Raji (cell line): ENCODE results near the gene IFITM2.
A peak's percentile ranks its signal among the peaks of the same experiment; 100 is the strongest.

Experiments used
- POLR2A ChIP-seq: IDR thresholded peaks from 2 replicates; pipeline ENCODE4 v1.6.1; 2011; ENCODE audit warnings: low read depth, low read length, control low read depth; ENCODE audit not compliant: insufficient read depth

The IFITM2 gene

GRCh38 chr11:288478-289397, 18.9 kb upstream of the IFITM2 start, which contains the start of gene PGGHG:
TSS of gene PGGHG (plus strand) at chr11:289126. CDS start at chr11:289817, 691 bp downstream.
- TF ChIP-seq POLR2A = peak; percentile 60

- no peak; the same call in 1 of the 2 replicates for TF ChIP-seq POLR2A
Observed at GRCh38 chr11:289398-289711, 18.3 kb upstream of the IFITM2 start.

- no peak for TF ChIP-seq POLR2A
Observed at GRCh38 chr11:289712-290620, 17.6 kb upstream of the IFITM2 start.

GRCh38 chr11:290621-291231, 16.9 kb upstream of the IFITM2 start:
- TF ChIP-seq POLR2A = no peak

GRCh38 chr11:291281-292210, 16.1 kb upstream of the IFITM2 start:
- TF ChIP-seq POLR2A = no peak

- no peak for TF ChIP-seq POLR2A
Observed at GRCh38 chr11:292211-293121, 15.2 kb upstream of the IFITM2 start.

- TF ChIP-seq POLR2A = no peak
Observed at GRCh38 chr11:293271-293851, 14.3 kb upstream of the IFITM2 start.

- TF ChIP-seq POLR2A = no peak
Observed at GRCh38 chr11:293852-294661, 13.6 kb upstream of the IFITM2 start.

GRCh38 chr11:294780-295179, 12.8 kb upstream of the IFITM2 start:
- TF ChIP-seq POLR2A = no peak

GRCh38 chr11:295351-296170, 12.1 kb upstream of the IFITM2 start:
- TF ChIP-seq POLR2A = no peak

- TF ChIP-seq POLR2A = 0 out of 2 replicates have a peak, but pooled peaks have one; percentile 9
Observed at GRCh38 chr11:296171-297050, 11.2 kb upstream of the IFITM2 start.
